UCSD-AML1 (cell line): ENCODE measurements around the gene PCED1A.
A peak's percentile ranks its signal among the peaks of the same experiment; 100 is the strongest.

ENCODE experiments used
- DNase-seq: peaks from one replicate; lab custom pipeline; 2025; ENCODE audit not compliant: unreplicated experiment; lab: John Stamatoyannopoulos, UW

The PCED1A gene

DNA sequence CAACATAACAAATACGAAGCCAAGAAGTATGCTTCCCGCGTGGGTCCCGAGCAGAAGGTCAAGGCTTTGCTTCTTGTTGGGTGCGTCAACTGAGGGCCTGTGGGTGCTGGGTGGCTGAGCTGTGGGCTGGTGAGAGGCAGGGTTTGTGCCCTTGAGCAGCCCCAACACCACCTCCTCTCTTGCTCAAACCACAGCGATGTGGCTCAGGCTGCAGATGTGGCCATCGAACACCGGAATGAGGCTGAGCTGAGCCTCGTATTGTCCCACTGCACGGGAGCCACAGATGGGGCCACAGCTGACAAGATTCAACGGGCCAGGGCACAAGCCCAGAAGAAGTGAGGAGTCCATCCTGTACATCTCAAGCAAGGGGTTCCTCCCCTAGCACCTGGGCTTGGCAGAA lies 25.8 kb upstream of the PCED1A start:
- no peak for DNase-seq

DNA sequence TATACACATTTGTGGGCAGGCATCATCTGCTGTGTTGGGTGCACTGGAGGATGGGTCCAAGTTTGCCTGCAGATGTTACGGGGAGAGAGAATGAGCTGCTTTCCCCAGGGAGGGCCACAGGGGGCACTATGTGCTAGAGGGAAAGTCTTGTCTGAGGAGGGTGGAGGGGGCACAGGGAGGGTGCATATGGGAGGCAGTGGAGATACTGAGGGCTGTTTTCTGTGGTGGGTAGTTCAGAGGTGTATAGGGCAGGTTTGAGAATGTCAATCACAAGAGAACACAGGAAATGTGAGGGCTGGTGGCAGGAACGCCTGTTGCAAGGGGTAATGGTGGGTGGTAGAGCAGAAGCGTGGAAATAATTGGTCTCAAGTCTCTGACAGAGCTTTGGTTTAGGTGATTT lies 25.2 kb upstream of the PCED1A start:
- DNase-seq: peak; percentile 29

GRCh38 chr20:2865101-2865500 lies 24.6 kb upstream of the PCED1A start:
- DNase-seq: no peak

- no peak for DNase-seq
Observed at GRCh38 chr20:2864626-2865025, 24.2 kb upstream of the PCED1A start.

GRCh38 chr20:2859330-2860121 lies 19.1 kb upstream of the PCED1A start:
- peak; percentile 30 for DNase-seq

- DNase-seq: no peak
Observed at GRCh38 chr20:2858591-2858990, 18.1 kb upstream of the PCED1A start.

- no peak for DNase-seq
Observed at GRCh38 chr20:2851086-2851485, 10.6 kb upstream of the PCED1A start.

- DNase-seq: no peak
Observed at GRCh38 chr20:2849529-2849928, 9.1 kb upstream of the PCED1A start.

DNA sequence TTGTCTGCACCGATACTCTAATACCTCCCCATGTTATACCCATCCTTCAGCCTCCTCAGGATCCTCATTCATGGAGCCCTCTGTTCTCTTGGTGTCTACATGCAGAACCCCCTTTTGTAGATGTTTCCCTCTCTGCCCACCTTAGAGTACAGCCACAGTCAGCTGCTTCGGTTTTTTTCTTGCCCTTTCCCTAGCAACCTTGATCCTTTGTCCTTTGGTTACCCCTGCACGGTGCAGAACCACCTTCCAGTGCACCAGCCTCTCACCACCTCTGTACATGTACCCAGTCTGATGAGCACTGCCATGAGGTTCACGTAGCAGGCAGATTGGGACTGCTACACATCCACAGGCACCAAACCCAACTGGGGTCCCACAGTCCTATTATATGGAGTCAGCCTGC lies 7.3 kb upstream of the PCED1A start:
- DNase-seq: no peak

DNA sequence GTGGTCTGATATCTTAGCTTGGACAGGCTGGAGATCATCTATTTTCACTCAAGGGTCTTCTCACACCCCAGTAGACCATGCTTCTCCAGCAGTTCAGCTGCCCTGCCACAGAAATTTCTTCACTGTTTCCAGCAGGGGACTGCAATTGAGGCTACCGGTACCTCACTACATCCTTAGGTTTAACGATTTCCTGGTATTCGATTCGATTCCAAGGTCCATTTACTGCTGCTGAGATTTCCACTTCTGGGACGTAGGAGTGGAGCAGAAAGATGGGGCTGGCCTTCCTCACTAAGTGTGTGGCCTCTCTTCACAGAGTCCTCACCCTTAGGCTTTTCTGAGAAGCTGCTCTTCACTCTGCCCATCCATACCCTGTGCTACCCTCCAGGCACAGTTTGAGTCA lies 6.2 kb upstream of the PCED1A start:
- no peak for DNase-seq

- no peak for DNase-seq
Observed at GRCh38 chr20:2845607-2846006, 5.2 kb upstream of the PCED1A start.

DNA sequence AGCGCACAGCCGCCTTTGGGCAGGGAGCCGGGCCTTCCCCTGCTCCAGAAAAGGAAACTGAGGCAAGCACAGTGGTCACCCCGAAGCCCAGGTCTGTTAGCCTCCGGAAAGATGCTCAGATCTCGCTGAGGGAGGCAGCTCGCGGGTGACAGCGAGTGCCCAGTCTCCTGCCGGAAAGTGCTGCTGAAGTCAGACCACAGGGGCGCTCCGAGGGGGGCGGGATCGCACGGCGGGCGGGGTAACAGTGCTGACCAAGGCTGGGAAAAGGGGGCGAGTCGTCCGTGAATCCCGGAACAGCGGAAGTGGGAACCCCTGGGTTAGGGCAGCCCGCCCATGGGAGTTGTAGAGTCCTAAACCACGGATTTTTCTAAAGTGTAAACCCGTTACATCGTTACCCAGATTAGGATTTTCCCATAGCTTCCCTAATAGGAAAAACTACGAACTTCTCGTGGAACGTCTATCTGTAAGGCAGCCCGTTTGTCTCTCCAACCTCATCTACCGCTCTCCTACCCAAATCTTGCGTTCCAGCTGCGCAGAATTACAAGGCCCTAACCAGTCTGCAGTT lies 594 bp upstream of the PCED1A start:
- peak; percentile 57 for DNase-seq

DNA sequence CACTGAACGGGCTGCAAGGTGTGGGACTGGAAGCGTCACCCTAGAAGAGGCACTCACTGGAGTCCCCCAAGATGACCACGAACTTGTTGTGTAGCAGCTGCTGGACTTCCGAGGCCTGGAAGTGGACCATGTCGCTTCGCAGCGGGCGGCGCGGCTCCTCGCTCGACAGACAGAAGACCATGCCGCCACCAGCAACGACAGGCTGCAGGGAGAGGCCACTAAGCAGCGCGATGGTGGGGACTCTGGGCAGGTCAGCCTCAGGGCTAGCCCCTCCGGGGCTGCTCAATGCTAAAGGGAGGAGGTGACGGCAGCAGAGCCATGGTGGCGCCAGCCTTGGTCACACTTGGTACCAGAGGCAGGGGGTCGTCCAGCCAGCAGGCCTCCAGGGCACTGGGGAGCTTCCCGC lies 720 bp downstream of the PCED1A start:
- no peak for DNase-seq

DNA sequence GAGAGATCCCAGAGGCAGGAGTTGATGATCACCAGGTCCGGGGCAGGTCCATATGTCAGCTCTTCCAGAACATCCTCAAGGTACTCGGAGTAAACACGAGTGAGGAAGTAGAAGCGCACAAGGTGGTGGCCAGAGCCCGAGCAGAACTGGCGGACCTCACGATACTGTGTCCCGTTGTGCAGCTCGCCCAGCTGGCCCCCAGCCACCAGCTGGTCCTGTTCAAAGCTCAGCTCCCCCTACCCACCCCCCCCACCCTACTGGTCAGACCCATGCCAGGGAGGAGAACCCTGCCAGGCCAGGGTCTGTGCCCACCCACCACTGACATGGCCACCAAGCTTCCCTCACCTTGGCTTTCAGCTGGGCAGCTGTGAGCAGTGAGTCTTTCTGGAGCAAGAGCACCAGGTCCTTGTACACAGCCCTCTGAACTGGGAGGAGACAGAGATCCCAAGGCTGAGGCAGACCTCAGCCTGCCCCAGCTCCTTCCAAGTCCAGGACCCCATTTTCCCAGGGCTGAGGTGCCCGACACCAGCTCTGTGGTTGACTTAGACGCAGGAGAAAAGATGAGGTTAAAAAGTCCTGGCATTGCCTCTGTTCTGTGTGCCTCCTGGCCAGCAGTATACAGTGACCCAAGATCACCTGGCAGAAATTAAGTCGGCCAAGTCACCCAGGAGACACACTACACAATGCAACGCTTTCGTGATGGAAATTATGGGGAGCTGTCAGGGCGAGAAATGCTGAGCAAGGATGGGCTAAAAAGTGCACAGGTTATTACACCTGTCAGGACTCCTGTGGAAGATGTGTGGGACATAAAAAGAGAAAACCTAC lies 1.4 kb downstream of the PCED1A start:
- no peak for DNase-seq

DNA sequence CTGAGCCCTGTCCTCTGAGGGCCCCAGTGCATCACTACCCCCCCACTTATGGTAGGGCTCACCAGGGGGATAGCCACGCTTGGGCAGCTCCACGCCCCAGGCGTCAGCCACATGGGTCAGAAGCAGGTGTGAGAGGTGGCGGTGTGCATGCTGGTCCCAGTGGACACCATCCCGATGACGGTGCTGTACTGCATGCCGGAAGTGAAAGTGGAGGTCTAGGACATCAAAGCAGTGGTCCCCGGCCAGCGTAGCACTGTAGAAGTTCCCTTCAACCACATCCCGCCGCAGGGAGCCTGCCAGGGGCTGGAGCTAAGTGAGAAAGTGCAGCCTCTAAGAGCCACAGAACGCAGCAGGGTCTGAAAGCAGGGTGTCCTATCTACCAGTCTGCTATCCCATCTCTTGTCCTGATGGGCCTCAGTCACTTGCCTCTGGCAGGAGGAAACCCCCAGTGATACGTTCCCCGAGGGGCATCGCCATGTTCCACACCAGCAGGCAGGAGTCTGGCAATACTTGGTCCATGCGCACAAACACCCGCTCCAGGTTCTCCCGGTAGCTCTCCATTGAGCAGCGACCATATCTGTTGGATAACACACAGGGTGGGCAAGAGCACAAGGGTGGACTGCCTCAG lies 2.2 kb downstream of the PCED1A start:
- no peak for DNase-seq

DNA sequence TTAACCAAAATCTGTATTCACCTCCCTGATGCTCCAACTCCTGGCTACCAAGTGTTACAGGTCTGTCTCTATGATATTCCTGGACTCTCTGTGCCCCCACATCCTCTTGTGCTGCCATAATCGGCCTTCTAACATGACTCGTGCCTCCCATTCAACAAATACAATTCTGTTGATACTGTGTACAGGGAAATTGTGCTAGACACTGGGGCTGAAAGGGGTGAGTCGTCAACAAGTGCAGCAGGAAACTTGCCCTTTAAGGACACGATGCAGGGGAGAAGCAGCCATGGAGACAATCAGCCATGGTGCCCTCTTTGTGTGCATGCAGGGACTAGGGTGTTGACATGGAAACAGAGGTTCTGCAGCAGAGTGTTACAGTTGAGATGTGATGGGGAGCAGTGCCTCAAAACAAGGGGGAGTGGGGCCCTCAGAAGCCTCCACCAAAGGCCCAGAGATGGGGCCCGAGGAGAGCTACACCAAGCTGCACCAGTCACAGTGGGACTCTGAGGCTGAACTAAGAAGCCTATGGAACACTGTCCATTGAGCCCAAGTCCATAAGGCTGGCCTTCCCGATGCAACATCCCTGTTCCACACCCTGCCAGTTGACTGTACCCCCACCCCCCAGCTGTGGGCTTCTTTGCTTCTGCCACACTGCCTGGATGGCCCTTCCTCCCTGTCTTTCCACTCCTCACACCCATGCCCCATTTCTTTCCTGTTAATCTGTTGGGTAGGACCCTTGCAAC lies 3.1 kb downstream of the PCED1A start:
- no peak for DNase-seq

GRCh38 chr20:2836035-2836434 lies 4.4 kb downstream of the PCED1A start:
- DNase-seq: no peak

GRCh38 chr20:2835331-2835796 lies 5.1 kb downstream of the PCED1A start:
- DNase-seq: no peak

DNA sequence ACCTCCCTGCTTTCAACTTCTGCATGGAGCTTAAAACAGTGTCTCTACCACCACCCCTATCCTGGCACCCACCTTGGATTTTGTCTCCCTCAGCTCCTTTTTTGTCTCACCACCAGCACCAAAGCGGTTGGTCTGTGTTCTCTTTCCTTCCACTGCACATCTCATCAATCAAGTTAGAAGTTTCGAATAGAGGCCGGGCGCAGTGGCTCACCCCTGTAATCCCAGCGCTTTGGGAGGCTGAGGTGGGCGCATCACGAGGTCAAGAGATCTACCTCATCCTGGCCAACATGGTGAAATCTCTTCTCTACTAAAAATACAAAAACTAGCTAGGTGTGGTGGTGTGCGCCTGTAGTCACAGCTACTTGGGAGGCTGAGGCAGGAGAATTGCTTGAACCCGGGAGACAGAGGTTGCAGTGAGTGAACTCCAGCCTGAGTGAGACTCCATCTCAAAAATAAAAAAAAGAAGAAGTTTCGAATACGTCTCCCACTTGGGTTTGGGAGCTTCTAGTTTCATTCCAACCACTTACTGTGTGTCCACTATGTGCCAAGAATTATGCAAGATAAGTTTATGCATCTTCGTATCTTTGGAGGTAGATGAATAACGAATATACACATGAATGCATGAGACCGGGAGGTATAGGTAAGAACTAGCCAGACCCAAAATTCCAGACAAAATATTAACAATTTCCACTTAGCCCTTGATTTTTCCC lies 5.9 kb downstream of the PCED1A start:
- no peak for DNase-seq

DNA sequence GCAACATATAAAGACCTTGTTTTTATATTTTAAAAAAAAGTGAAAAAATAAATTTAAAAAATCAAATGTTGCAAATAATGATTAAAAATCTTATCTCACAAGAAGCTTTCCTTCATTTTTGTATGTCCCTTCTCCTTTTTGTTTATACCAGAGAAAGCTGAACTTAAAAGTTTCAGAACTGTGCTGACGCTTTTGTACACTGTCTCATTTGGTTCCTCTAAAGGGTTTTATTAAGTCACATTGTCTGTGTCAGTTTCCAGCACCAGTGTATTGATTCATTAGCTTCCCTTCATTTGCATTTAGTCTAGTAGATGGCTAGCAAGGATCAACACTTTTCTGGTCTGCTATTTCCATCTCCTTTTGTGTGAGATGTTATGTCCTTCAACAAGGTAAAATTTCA lies 6.7 kb downstream of the PCED1A start:
- DNase-seq: no peak
